Omental fat pad (tissue), 4 donors: ENCODE data around the gene FZR1. TPM values are rescaled to one million over a fixed set of nuclear protein-coding genes. Genes with fewer than 3 reads are reported as not detected.
"Not testable (repeated sequence)": the region's sequence is repeated elsewhere in the genome, so short reads cannot be mapped to it uniquely, and the experiment has no call there.

Source experiments
- ATAC-seq: fragments of 150-250 bp; one replicate; pipeline ENCODE4 v1.9.1; 2016; ENCODE audit warnings: mild to moderate bottlenecking, moderate library complexity; ENCODE audit not compliant: low FRiP score
- DNase-seq: peaks from one replicate; pipeline ENCODE4 v3.0.0-alpha.2; 2019; ENCODE audit warnings: low spot score
- total RNA-seq, 4 donors: library from RNA; depleted of rRNA; stranded (reverse); fragments of >200 nt; gene quantifications; one replicate each; pipeline ENCODE4 v1.1.0, GENCODE V29; 2016
- TF ChIP-seq, protein P1 (sequence below), 3 donors: fragments of 450-650 bp; IDR thresholded peaks; one replicate each; pipeline ENCODE4 v1.5.1; 2016 to 2017; ENCODE audit warnings: antibody characterized with exemption in 3 of 3, mild to moderate bottlenecking in 3 of 3, moderate library complexity in 2 of 3

FZR1 gene
- total RNA-seq, 4 donors from 2014 or later = 10.0 to 33.1 (median 15.3) TPM

DNA sequence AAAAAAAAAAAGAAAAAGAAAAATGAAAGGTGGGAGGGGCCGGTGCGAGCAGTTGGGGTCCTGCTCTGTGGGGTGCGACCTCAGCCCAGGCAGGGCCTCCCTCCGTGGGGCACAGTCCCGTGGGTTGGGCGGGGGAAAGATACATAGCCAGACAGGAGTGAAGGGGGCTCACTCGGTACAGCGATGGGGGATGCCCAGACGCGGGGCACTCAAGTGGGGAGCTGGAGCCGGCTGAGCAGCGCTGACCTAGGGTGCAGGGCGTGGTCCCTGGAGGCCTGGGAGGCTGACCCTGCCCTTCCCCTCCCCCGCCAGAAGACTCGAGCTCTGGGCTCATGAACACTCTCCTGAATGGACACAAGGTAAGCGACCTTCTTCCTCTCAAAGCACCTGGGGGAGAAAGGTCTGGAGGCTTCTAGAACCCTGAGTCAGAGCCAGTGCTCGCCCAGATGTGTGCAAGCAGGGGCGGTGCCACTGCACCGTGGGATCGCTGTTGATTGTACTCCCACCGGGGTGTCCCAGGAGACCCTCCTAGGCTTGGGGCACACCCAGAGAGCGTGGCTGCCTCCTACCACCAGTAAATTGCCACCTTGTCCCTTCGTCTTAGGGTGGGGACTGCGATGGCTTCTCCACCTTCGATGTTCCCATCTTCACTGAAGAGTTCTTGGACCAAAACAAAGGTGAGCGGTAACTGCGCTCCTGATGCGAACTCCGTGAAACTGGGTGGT lies 70.0 kb downstream of the FZR1 start:
- no peak for DNase-seq
- ATAC-seq = no peak
- TF ChIP-seq, protein P1, sequence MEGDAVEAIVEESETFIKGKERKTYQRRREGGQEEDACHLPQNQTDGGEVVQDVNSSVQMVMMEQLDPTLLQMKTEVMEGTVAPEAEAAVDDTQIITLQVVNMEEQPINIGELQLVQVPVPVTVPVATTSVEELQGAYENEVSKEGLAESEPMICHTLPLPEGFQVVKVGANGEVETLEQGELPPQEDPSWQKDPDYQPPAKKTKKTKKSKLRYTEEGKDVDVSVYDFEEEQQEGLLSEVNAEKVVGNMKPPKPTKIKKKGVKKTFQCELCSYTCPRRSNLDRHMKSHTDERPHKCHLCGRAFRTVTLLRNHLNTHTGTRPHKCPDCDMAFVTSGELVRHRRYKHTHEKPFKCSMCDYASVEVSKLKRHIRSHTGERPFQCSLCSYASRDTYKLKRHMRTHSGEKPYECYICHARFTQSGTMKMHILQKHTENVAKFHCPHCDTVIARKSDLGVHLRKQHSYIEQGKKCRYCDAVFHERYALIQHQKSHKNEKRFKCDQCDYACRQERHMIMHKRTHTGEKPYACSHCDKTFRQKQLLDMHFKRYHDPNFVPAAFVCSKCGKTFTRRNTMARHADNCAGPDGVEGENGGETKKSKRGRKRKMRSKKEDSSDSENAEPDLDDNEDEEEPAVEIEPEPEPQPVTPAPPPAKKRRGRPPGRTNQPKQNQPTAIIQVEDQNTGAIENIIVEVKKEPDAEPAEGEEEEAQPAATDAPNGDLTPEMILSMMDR (IDR thresholded peaks at IDR 0.05) = no peak

DNA sequence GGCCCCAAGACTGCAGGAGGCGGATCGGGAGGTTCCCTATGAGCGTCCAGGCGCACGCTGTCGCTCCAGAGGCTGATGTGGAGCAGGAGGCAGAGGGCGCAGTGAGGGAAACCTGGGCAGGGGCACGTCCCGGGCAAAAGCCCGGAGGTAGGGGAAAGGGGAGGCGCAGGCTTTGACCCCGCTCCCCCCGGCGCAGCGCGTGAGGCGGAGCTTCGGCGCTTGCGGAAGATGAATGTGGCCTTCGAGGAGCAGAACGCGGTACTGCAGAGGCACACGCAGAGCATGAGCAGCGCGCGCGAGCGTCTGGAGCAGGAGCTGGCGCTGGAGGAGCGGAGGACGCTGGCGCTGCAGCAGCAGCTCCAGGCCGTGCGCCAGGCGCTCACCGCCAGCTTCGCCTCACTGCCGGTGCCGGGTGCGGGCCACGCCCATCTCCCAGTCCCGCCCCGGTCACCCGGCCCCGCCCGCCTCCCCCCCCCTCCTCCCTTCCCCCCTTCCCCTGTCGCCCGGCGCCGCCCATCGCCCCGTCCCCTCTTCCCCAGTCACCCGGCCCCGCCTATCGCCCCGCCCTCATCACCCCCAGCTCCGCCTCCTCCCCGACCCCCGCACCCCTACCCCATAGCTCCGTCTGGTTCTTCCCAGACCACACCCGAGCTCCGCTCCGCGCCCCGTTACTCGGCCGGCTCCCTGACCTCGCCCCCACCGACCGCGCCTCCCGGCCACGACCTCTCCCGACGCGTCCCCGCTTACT lies 70.8 kb downstream of the FZR1 start:
- no peak for DNase-seq
- ATAC-seq = no peak
- TF ChIP-seq, protein P1 (IDR thresholded peaks at IDR 0.05) = no peak

DNA sequence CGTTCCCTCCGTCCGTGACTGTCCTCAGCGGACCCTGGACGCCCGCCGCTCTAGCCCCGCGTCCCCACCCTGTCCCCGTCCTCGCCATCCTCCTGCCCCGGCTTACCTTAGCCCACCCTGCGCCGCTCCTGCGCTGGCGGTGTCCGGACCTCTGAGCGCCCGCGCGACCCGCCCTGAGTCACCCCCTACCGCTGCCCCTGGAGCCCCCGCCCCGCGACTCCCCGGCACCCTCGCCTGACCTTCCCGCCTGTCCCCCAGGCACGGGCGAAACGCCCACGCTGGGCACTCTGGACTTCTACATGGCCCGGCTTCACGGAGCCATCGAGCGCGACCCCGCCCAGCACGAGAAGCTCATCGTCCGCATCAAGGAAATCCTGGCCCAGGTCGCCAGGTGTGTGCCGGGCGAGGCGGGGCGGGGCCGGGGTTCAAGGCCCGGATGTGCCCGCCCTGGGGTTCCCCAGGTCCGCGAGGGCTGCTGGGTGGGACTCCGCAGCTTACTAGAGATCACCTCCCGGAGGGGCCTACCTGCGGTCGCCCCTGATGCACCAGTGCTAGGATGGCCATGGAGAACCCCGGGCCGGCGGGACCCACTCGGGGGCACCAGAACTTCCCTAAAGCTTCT lies 71.7 kb downstream of the FZR1 start:
- DNase-seq (no peak), ATAC-seq (no peak)
- TF ChIP-seq, protein P1 (IDR thresholded peaks at IDR 0.05) = no peak

DNA sequence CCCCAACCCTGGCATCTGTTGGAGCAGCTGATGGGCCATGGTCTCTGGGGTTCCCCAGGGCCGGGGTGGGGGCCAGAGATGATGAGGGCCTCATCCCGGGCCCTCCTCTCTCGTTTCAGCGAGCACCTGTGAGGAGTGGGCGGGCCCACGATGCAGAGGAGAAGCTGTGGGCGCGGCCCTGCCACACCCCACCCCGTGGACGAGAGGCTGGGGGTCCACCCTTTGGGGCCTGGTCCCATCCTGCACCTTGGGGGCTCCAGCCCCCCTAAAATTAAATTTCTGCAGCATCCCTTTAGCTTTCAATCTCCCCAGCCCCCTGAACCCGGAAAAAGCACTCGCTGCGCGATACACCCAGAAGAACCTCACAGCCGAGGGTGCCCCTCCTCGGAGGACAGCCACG lies 72.3 kb downstream of the FZR1 start:
- DNase-seq = no peak
- no peak for ATAC-seq
- TF ChIP-seq, protein P1 (IDR thresholded peaks at IDR 0.05) = no peak

DNA sequence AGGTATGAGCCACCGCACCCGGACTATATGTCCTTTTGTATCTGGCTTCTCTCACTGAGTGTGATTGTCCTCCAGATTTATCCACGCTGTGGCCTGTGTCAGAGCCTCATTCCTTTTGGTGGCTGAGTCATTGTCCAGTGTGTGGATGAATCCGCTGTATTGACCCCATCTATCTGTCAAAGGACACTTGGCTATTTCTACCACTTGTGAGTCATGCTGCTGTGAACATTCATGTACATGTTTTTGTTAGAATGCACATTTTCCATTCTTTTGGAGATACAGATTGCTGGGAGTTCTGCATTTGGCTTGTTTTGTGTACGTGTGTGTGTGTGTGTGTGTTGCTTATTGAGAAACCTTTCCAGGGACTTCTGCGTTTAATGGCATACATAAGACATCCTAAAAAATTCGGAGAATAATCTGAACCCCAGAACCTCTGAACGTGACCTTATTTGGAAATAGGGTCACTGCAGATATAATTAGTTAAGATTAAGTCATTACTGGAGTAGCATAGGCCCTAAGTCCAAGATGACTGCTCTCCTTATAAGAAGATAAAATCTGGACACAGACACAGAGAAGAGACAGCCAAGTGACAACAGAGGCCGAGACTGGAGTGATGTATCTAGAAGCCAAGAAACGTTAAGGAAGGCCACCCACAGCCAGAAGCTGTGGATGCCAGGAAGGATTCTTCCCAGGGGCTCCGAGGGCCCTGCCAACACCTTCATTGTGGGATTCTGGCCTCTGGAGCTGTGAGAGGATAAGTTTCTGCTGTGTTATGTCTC lies 74.2 kb downstream of the FZR1 start:
- no peak for DNase-seq
- peak; percentile 67 for ATAC-seq
- TF ChIP-seq, protein P1 (IDR thresholded peaks at IDR 0.05) = no peak

DNA sequence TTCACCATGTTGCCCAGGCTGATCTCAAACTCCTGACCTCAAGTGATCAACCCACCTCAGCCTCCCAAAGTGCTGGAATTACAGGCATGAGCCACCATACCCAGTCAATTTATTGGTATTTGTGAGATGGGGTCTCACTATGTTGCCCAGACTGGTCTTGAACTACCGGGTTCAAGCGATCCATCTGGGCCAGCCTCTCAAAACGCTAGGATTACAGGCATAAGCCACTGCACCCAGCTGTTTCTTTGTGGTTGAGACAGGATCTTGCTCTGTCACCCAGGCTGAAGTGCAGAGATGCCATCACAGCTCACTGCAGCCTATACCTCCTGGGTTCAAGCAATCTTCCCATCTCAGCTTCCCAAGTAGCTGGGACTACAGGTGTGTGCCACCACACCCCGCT lies 75.7 kb downstream of the FZR1 start:
- DNase-seq, ATAC-seq: not testable (repeated sequence)

DNA sequence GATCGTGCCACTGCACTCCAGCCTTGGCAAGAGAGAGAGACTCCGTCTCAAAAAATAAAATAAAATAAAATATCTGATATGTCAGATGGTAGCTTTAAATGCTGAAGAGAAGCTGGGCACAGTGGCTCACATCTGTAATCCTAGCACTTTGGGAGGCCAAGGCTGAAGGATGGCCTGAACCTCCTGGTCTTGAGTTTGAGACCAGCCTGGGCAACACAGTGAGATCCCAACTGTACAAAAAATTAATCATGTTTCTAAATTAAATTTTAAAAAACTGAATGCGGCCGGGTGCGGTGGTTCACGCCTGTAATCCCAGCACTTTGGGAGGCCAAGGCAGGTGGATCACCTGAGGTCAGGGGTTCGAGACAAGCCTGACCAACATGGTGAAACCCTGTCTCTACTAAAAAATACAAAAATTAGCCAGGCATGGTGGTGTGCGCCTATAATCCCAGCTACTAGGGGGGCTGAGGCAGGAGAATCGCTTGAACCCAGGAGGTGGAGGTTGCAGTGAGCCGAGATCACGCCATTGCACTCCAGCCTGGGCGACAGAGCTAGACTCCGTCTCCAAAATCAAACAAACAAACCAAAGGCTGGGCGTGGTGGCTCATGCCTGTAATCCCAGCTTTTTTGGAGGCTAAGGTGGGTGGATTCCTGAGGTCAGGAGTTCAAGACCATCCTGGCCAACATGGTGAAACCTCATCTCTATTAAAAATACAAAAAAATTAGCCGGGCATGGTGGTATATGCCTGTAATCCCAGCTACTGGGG lies 78.1 kb downstream of the FZR1 start:
- ATAC-seq, DNase-seq: not testable (repeated sequence)
